ELF-1 (cell line): ENCODE results near the gene SPINK1.
A peak's percentile ranks its signal among the peaks of the same experiment; 100 is the strongest.
"Not testable (repeated sequence)": the region's sequence is repeated elsewhere in the genome, so short reads cannot be mapped to it uniquely, and the experiment has no call there.

ENCODE experiments used
- DNase-seq: peaks from one replicate; pipeline ENCODE4 v3.0.0-alpha.2; 2016; ENCODE audit warnings: low read depth, low spot score

SPINK1 gene

DNA sequence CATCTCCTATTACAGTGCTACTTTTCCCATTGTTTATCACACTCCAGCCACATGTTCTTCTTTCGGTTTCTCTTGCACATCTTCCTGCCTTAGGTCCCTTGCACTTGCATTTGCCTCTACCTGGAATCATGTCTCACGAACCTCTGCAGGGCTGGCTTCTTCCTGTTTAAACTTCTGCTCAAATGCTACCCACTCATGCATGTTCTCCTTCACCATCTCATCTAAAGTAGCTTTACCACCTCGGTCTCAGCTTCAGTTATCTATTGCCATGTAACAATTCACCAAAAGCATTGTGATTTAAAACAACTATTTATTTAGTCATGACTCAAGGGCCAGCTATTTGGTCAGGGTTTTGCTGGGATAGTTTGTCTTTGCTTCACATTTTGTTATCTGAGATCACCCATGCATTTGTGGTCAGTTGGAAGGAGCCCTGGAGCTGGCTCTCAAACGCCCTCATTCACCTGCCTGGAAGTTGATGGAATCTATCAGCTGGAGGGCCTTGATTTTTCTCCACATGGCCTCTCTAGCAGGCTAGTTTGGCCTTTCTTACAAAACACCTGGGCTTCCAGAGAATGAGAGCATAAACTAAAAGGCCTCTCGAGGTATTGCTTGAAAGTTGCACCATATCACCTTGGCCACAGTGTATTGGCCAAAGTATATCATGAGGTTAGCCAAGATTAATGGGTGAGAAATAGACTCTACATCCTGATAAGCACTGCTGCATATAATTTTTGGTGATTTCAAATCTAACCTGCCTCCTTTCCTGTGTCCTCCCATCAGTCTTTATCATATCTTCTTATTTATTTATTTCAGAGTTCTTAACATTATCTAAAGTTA is 21.4 kb downstream of the SPINK1 start:
- DNase-seq: no peak

DNA sequence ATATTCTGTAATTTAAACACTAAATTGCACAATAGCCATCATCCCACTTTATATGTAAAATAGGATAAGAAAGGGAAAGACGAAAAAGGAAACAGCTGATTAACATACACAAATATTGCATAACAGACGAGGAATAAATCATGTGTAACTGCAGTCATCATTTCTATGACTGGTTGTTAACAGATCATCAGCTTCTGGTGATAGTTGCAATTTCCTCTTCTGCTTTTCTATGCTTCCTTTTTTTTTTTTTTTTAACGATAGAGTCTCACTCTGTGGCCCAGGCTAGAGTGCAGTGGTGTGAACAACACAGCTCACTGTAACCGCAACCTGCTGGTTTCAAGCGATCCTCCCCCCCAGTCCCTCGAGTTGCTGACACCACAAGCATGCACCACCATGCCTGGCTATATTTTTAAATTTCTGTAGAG is 26.4 kb downstream of the SPINK1 start:
- no peak for DNase-seq

DNA sequence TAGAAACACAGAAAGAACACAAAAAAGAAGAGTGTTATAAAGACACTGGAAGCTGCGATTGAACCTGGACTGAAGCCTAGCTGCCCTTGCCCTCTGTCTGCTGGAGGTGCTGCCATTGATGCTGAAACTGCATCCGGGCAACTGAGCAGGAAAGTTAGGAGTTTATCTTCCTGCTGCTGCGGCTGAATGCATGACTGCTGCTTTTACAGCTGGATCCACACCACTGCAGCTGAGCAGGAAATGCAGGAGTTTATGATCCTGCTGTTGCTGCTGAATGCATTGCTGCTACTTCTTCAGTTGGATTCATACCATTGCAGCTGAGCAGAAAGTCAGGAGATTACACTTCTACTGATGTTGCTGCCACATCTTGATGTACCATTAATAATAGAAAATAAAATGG is 27.1 kb downstream of the SPINK1 start:
- DNase-seq: no peak

DNA sequence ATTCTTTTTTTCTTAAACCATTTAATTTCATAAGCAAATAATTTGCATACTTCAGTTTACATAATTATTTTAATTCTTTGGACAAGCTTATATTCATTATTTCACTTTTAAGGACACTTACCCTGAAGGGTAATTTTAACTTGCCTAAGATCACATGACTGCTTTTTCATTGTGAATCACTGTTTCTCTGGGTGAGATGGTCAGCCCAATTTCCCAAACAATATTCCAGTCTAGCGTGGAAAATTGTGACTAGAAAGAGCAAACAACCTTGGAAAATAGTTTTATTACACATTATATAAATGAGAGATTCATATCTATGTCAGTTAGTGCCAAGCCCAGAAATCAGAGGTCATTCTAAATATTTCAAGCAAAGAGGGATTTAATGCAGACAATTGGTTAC is 27.5 kb downstream of the SPINK1 start:
- DNase-seq: no peak

DNA sequence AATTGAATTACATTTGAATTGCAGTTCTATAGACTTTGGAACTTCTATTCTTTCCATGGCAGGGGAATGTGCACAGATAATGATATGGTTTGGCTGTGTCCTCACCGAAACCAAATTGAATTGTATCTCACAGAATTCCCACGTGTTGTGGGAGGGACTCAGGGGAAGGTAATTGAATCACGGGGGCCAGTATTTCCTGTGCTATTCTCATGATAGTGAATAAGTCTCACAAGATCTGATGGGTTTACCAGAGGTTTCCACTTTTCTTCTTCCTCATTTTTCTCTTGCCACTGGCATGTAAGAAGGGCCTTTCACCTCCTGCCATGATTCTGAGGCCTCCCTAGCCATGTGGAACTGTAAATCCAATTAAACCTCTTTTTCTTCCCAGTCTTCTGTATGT is 28.3 kb downstream of the SPINK1 start:
- DNase-seq: not testable (repeated sequence)

DNA sequence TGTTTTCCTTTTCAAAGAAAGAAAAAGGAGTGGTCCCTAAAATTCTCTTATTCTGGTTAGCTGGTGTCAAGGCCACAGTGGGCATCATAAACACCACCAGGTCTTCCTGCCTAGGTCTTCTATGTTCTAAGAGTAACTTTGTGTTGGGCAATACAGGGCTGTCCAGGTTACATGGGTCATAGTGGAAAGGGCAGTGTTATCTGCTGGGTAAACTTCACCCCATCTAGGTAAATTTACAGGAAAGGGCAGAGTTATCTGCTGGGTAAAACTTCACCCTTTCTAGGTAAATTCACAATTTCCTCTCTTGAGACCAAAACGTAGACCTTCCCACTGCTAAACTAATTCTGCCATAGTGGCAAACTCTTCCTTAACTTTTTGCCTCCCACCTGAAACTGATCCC is 30.0 kb downstream of the SPINK1 start:
- no peak for DNase-seq

DNA sequence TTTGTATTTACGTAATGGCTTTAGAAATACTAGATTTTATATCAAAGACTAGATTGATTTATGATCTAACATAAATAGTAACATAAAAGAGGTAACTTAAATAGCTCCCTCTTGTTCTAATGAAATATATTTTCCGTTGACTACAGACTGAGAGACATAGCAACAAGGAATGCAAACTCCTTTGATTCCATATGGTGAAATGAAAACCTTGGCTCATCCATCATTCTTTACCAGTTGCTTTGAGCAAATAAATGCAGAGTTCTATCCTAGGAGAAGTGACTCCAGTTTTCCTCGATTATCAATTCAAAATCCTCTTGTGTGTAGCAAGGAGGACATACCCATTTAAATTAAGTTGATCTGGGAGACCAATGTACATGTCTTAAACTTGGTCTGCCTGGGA is 31.0 kb downstream of the SPINK1 start:
- DNase-seq: no peak

DNA sequence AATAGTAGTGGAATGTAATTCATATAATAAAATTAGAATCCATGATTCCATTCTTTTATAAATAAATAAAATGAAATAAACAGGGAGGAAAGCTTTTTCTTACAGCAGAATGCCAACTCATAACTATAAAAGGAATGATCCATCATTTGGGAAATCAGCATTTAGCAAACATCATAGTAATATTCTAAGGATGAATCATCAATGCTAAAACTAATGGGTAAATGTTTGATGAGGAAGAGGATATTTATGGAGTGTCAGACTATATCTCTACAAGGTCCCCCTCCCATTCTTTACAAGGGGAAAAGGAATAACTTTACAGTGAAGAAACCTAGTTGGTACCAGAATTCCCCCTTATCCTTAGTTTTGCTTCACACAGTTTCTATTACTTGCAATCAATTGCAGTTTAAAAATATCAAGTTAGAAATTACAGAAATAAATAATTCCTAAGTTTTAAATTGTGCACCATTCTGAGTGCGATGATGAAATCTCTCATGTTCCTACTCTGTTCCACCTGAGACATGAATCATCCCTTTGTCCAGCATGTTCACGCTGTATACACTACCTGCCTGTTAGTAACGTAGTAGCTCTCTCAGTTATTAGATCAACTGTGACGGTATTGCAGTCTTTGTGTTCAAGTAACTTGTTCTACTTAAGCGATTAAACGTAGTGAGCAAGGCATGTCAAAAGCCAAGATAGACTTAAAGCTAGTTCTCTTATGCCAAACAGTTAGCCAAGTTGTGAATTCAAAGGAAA is 34.7 kb downstream of the SPINK1 start:
- DNase-seq: no peak

DNA sequence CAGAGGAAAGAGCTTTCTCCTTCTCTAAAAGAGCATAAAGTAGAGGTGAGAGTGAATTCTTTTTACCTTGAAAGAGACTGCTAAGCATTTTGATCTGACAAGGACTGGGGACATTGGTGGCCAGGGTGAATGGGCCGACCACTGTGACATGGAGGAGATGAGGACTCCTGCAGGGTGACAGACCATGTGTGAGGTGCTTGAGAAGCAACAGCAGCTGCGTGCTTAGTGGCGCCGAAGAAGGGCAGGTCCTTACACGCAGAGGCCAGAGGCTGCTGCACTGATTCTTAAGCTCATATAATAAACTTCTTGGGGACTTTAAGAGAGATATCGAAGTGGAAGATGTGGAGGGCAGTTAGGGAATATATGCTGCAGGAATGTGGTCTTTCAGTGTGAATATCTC is 40.3 kb downstream of the SPINK1 start:
- DNase-seq: no peak

DNA sequence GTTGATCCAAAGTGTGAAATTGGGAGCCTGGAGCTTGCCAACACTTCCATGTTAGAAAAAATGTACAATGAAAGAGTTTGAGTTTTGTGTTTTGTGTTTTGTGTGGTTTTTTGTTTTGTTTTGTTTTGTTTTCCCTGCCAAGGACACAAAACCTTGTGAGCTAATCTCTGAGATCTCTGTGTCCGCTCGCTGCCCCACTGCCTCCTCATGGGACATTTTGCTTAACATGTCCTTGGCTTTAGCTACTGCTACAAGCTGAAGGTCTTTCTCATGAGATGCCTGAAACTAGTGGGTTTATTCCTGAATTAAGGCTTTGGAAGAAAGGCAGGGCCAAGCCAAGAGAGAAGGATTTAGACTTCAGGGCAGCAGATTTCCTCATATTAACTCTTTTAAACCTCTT is 41.7 kb downstream of the SPINK1 start:
- no peak for DNase-seq

DNA sequence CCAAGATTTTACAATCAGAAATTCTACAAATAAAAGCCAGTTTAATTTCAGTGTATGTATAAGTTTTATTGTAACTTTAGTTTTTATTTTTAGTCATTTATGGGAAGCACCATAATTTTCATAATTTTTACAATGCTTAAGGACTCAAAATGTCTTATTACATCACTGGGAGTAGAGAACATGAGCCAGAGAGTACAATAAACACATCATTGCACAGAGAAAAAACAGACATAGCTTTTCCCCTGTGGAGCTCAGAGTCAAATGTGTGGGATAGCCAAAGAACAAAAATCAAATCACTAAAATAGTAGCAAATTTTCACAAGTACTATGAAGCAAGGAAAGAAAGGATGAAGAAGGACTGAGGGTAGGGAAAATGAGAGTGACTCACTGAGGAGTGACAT is 43.4 kb downstream of the SPINK1 start:
- DNase-seq: no peak

DNA sequence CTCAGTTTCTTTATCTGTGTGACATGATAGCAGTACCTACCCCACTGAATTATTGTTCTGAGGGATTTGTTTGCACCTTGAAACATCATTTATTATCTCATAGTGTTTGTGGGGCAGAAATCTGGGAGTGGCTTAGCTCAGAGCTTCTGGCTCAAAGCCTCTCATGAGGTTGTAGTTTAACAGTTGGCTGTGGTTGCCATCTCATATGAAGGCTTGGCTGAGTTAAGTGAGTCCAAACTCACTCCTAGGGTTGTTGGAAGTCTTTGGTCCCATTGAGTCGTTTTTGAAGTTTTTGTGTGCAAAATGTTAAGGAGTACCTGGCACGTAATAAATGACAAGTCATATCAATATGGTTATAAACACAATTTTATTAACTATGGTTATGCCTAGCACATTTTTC is 45.3 kb downstream of the SPINK1 start:
- DNase-seq: no peak

DNA sequence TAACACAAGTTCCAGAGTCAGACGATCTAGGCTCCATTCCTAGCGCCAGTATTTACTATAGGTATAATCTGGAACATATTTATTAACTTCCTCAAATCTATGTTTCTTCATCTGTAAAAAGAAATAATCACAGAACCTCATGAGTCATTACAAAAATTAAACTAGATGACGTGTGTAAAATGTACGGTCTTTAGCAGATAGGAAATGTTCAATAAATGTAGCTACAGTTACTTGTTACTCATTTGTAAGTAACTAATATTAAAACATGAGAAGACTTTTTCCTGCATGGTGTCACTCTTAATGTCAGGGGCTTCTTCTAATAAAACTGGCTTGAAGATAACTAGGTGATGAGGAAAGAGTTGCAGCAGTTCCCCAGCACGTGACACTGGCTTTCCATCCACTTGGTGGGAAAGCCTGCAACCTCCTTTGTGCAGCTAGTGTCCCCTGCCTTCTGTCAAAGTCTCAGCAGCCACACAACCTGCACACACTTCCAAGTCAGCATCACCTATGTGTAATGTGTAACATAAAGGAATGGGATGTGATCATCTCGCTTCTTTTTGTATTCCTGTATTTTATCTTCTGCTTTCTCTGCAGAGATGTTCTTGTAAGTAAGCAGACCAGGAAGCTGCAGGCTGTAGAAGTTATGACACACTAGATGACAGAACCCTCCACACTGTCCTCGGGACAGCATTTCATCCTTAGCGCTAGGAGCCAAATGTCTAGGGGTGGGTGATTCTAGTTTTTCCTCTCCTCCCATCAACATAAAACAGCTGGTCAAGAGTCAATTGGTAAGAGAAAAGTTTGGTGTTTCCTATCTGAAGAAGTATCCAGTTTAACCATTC is 47.1 kb downstream of the SPINK1 start:
- no peak for DNase-seq

DNA sequence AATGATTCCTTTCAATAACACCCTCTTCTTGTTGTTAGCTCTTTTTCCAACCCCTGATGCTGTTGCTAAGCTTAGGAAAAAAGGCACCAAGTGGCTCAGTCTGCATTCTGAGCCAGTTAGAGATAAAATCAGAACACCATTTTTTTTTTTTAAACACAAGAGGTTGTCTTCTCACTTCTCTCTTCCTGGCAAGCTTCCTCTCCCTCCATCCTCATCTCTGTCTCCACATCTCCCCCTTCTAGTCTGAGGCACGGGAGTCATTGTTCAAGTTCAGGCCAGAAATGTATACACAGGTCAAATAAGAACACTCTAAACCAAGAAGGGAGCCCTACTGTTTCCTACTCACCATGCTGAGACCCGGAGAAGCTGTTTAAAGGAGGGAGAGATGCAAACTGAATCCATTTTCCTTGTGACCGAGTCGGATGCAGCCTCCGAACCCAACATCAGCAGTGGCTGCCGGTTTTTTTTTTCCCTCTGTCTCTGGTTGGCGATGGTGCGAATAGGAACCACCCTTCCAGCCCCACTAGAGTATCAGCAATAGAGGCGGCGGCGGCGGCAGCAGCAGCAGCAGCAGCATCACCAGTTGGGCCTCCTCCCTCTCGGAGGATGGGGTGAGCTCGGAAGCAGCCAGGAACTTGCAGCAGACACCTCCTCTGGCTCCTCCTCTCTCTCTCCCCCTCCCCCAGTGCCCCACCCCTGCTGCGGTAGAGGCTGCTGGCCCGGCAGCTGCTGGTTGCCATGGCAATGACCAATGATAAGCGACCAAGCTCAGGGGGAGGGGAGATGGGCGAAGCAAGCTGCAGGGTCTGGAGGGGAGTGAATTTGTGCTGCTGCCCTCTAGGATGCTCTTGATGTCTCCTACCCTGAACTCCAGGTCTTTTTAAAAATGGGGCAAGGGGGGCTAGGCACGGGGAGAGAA is 49.1 kb downstream of the SPINK1 start, which contains the start of gene JAKMIP2:
Gene JAKMIP2, minus strand, starts transcription at position 619 of the 919 bp plus-strand sequence. CDS start 110,922 bp downstream, outside the sequence.
- DNase-seq: peak; percentile 98

DNA sequence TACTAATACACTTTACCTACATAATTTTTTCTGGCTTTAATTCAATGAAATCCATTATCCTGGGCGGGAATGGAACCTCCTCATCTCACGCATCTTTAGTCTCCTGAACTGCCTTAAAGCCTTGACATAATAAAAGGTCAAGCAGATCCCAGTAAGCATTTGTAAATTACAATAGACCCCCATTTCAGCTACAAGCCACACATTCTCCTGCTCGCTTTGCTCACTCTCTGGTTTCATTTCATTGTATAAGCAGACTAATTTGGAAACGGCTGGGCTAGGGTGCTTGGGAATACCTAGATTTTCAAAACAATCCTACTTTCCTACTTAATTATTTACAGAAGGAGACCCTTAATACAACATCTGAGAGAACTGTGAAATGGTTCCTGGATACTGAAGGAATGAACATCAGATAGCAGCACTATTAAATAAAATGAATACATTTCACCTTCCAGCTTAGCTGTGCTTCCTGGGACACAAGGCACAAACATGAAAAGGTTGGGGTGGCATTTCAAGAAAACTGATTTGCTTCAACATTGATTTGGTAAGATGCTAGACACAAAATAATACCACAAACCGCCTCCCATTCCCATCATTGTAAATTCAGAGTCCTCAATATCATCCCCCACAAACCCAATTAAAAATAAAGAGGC is 50.4 kb downstream of the SPINK1 start:
- no peak for DNase-seq

DNA sequence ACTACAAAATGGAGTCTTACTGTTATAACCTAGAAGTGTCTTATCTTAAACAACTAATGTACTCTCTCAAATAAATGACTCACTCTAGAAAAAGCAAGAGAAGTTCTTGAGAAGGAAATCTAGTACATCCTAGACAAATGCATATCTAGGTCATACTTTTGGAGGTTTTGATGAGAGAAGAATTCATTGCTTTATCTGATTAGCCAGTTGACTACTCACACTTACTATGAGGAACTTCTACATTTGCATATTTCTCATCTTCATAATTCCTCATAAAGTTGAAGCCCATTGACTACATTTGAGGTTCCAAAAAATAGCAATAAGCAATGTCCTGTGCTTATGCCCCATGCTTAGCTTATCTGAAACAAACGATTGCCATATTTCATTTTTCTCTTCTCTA is 51.8 kb downstream of the SPINK1 start:
- DNase-seq: no peak

DNA sequence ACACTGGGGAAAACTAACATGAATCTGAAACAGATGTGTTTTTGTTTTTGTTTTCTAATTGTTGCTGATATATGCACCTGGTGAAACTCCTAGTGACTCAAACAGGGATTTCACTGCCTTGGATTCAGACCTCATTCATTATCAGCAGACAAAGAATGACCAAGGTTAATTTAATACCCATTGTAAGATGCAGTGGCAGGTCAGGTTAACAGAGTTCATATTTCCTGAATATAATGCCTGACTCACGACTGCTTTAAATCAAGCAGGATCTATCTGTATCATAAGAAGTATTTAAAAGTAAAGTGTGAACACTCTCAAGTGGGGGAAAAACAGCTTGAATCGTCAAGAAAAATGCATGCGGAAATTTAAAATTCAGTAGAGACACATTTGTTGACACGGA is 54.5 kb downstream of the SPINK1 start:
- DNase-seq: no peak
